Esophagus squamous epithelium (tissue), 4 donors: Measurements from ENCODE around the gene MRGPRF. TPM values are rescaled to one million over a fixed set of nuclear protein-coding genes. Genes with fewer than 3 reads are reported as not detected.

Source experiments
- total RNA-seq, 4 donors: library from RNA; depleted of rRNA; stranded (reverse); fragments of >200 nt; gene quantifications; one replicate each; pipeline ENCODE4 v1.1.0, GENCODE V29; 2016

Gene MRGPRF
- total RNA-seq, 4 donors from 2014 or later = 1.3 to 14.3 (median 6.1) TPM

Other genes starting within 250 kb of the MRGPRF start
- gene CPT1A, start 171.3 kb downstream of the MRGPRF start, total RNA-seq = 10 to 100 TPM; 14.7 to 56.1 (median 27.6) TPM
- gene MRPL21, start 109.4 kb downstream of the MRGPRF start, total RNA-seq = 10 to 100 TPM; 39.7 to 81.5 (median 48.6) TPM
- 10 to 100 TPM in 3 of 4 donors, 1 to 10 TPM in 1; 9.7 to 15.3 (median 12.8) TPM for gene IGHMBP2, start 109.4 kb downstream of the MRGPRF start, total RNA-seq
- not detected for gene MRGPRD, start 32.3 kb downstream of the MRGPRF start, total RNA-seq
- gene TPCN2, start 35.7 kb upstream of the MRGPRF start, total RNA-seq = 10 to 100 TPM in 2 of 4 donors, 1 to 10 TPM in 2; 7.9 to 12.0 (median 9.1) TPM
- under 1 TPM in 2 of 4 donors, not detected in 2; 0.15 to 0.19 TPM for gene SMIM38, start 142.7 kb upstream of the MRGPRF start, total RNA-seq